ENCODE measurements around the gene PERP. TPM values are rescaled to one million over a fixed set of nuclear protein-coding genes. Genes with fewer than 3 reads are reported as not detected.

The PERP gene
- polyA plus RNA-seq, 1 of the 3 experiments (the other 2 are of a cell fraction): 0.02 TPM

DNA sequence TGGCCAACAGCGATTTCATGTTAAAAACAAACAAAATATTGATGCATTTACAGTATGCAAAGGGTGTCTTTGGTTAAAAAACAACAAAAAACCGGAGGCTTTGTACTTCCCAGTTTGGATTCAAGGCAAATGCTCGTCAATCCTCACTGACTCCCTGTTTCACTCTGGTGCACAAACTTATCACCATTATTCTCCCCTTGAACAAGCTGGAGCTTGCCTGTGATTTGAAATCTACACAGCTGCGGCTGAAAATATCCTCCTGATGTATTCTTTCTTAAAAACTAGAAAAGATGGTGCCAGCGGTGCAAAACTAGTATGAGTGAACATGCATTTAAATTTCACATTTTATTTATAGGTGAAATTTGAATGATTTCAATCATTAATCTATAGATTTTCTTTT lies 3.3 kb downstream of the PERP start:
- Histone ChIP-seq H2AFZ (ENCODE audit: low read depth) (no peak overlapping the region), H3K9me2 (no peaks in the 10 kb centered on the region), H3K9me3 (no peaks in the 10 kb centered on the region), H3K4me2 (no peak overlapping the region), H3K36me3 (replicated peaks in 1 of 2; ENCODE audit: control insufficient read depth in 1 of 2, insufficient read depth in 2 of 2, low read length in 1 of 2) (no peaks in the 10 kb centered on the region), H4K20me1 (ENCODE audit: insufficient read depth) (no peaks in the 10 kb centered on the region), H3K4me3 (ENCODE audit: low read depth in 2 of 2, low read length in 1 of 2) (no peak overlapping the region), H3K27ac (ENCODE audit: low read depth in 2 of 2, low read length in 1 of 2) (no peak overlapping the region), H3K4me1 (ENCODE audit: control insufficient read depth in 1 of 2, insufficient read depth in 2 of 2, low read depth in 1 of 2, low read length in 1 of 2) (no peaks in the 10 kb centered on the region), H3K9ac (no peak overlapping the region), H3K27me3 (ENCODE audit: insufficient read depth) (peaks cover 39% of the 10 kb centered on the region), H3K79me2 (ENCODE audit: insufficient read depth) (no peaks in the 10 kb centered on the region), H3F3A (replicated peaks; ENCODE audit: insufficient read depth) (peaks cover 4% of the 10 kb centered on the region)
- 6% methylated on average over 5 of the region's 5 CpGs for WGBS (ENCODE audit: low lambda C conversion rate)
- ChIA-PET POLR2A (no interaction called here), CTCF (interaction anchor here (3.9 kb wide), 1 partner anchor 12 kb away, joined by 33 read pairs; no protein-coding TSS in a partner anchor)
- TF ChIP-seq, protein P1, sequence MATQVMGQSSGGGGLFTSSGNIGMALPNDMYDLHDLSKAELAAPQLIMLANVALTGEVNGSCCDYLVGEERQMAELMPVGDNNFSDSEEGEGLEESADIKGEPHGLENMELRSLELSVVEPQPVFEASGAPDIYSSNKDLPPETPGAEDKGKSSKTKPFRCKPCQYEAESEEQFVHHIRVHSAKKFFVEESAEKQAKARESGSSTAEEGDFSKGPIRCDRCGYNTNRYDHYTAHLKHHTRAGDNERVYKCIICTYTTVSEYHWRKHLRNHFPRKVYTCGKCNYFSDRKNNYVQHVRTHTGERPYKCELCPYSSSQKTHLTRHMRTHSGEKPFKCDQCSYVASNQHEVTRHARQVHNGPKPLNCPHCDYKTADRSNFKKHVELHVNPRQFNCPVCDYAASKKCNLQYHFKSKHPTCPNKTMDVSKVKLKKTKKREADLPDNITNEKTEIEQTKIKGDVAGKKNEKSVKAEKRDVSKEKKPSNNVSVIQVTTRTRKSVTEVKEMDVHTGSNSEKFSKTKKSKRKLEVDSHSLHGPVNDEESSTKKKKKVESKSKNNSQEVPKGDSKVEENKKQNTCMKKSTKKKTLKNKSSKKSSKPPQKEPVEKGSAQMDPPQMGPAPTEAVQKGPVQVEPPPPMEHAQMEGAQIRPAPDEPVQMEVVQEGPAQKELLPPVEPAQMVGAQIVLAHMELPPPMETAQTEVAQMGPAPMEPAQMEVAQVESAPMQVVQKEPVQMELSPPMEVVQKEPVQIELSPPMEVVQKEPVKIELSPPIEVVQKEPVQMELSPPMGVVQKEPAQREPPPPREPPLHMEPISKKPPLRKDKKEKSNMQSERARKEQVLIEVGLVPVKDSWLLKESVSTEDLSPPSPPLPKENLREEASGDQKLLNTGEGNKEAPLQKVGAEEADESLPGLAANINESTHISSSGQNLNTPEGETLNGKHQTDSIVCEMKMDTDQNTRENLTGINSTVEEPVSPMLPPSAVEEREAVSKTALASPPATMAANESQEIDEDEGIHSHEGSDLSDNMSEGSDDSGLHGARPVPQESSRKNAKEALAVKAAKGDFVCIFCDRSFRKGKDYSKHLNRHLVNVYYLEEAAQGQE (IDR thresholded peaks at IDR 0.05; ENCODE audit: low read depth, low read length): no peak
- TF ChIP-seq, protein P2, sequence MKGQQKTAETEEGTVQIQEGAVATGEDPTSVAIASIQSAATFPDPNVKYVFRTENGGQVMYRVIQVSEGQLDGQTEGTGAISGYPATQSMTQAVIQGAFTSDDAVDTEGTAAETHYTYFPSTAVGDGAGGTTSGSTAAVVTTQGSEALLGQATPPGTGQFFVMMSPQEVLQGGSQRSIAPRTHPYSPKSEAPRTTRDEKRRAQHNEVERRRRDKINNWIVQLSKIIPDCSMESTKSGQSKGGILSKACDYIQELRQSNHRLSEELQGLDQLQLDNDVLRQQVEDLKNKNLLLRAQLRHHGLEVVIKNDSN (IDR thresholded peaks at IDR 0.05; ENCODE audit: borderline replicate concordance, low read depth): no peak
- TF ChIP-seq NRF1 (IDR thresholded peaks at IDR 0.05; ENCODE audit: low read depth, low read length) (no peak), SIN3A (IDR thresholded peaks at IDR 0.05; ENCODE audit: borderline replicate concordance, low read depth, low read length) (no peak), TCF12 (IDR thresholded peaks at IDR 0.05) (no peak), ELF1 (IDR thresholded peaks at IDR 0.05) (no peak), YY1 (IDR thresholded peaks at IDR 0.05; ENCODE audit: low read depth) (no peak), JUND (IDR thresholded peaks at IDR 0.05) (no peak), NFIC (IDR thresholded peaks at IDR 0.05; ENCODE audit: borderline replicate concordance) (no peak), FOXJ3 (CRISPR knock-in tag; IDR thresholded peaks at IDR 0.05) (no peak), TAF1 (IDR thresholded peaks at IDR 0.05; ENCODE audit: borderline replicate concordance, low read depth, low read length) (no peak), SMC3 (IDR thresholded peaks at IDR 0.05; ENCODE audit: low read depth, low read length) (no peak), GABPA (IDR thresholded peaks at IDR 0.05; ENCODE audit: low read depth) (no peak), TEAD4 (IDR thresholded peaks at IDR 0.05; ENCODE audit: borderline replicate concordance, insufficient read depth) (no peak), FOSL2 (IDR thresholded peaks at IDR 0.05; ENCODE audit: borderline replicate concordance, low read depth) (no peak), EZH2phosphoT487 (IDR thresholded peaks at IDR 0.05; ENCODE audit: borderline replicate concordance, low read depth) (no peak), GATA2 (CRISPR knock-in tag; IDR thresholded peaks at IDR 0.05) (no peak)
- TF ChIP-seq, protein P3, sequence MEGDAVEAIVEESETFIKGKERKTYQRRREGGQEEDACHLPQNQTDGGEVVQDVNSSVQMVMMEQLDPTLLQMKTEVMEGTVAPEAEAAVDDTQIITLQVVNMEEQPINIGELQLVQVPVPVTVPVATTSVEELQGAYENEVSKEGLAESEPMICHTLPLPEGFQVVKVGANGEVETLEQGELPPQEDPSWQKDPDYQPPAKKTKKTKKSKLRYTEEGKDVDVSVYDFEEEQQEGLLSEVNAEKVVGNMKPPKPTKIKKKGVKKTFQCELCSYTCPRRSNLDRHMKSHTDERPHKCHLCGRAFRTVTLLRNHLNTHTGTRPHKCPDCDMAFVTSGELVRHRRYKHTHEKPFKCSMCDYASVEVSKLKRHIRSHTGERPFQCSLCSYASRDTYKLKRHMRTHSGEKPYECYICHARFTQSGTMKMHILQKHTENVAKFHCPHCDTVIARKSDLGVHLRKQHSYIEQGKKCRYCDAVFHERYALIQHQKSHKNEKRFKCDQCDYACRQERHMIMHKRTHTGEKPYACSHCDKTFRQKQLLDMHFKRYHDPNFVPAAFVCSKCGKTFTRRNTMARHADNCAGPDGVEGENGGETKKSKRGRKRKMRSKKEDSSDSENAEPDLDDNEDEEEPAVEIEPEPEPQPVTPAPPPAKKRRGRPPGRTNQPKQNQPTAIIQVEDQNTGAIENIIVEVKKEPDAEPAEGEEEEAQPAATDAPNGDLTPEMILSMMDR (IDR thresholded peaks at IDR 0.05): no peak
- no peak for DNase-seq

Measured in SK-N-SH (cell line).